ENCODE data around the gene STARD6.

Gene STARD6

DNA sequence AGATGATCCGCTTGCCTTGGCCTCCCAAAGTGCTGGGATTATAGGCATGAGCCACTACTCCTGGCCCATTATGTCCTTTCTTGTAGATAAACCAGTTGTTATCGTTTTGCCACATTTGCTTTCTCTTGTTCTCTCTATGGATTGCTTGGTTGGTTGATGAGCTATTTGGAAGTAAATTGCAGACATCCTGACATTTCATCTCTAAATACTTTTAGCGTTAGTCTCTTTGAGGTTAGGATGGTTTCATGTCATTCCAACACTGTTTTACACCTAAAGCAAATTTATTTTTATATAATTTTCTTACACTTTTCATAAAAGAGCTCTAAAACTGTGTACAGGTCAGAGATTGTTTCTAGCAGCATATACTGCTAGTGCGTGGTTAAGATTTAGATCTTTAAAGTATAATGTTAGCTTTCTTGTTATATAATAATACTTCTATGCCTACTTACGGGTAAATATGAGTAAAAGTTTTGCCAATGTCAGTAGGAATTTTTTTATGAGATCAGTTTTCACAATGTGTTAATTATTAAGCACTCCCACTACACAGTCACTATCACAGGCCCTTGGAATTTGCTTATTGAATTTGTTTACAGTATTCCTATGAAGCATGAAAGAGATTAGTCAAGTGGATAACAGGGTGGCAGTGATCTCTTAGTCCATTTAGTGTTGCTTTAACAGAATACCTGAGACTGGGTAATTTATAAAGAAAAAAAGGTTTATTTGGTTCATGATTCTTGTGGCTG, 78.0 kb downstream of the STARD6 start:
- DNase-seq, result no peak
- intact Hi-C loops (cut with DNase I), result no loop called here

DNA sequence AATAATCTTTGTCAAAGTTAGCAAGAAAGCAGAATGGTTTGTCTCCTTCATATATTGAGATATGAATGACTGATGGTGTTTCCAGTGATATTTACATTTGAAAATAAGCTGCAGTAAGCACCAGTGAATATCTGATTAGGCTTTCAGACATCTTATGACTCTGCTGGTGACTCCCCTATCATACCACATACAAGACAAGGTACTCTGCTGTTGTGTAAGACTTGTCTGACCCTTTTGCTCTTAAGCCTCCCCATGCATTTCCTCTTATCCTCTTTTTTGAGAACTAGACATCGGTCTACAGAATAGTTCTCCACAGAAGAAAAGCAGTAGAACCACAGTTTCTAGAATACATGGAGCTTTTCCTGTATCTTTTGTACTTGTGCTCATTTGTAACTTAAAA, 79.0 kb downstream of the STARD6 start:
- intact Hi-C loops (cut with DNase I), result no loop called here
- DNase-seq, result no peak

DNA sequence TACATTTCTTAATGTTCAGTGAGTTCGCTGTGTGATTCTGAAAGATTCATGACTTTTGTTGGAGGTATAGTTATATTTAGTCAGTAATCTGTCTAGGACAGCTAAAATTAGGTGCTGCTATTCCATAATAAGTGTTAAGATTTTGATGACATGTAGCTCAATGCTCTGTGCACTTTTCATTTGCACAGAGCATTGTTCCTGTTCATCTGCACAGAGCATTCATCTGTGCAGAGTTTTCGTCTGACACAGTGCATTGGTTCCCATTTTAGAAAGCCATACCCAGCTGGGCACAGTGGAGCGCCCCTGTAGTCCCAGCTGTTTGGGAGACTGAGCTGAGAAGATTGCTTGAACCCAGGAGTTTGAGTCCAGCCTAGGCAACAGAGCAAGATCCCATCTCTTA, 79.8 kb downstream of the STARD6 start:
- intact Hi-C loops (cut with DNase I), result no loop called here
- DNase-seq, result peak in 3 of 42 donors; percentile 11 to 31 (median 14)
